Upper lobe of left lung (tissue), 4 donors: Measurements from ENCODE around the gene FBN2.

Experiments used
- CTCF ChIP-seq, 6 experiments: fragments of 450-650 bp in 4 of 6; fragments of 200-600 bp in 2 of 6; sonication (generic) in 2 of 6; IDR thresholded peaks; one replicate each; pipeline ENCODE4 v1.5.1; 2016 to 2019; ENCODE audit warnings: antibody characterized with exemption in 6 of 6
- EP300 ChIP-seq, 4 donors: sonication (generic); formaldehyde crosslinking; IDR thresholded peaks; one replicate each; pipeline ENCODE4 v1.5.1; 2017; ENCODE audit warnings: antibody characterized with exemption in 4 of 4, control low read depth in 2 of 4
- POLR2A ChIP-seq, 4 donors: fragments of 450-650 bp; IDR thresholded peaks; one replicate each; pipeline ENCODE4 v1.5.1; 2016 to 2017; ENCODE audit warnings: antibody characterized with exemption in 4 of 4, mild to moderate bottlenecking in 2 of 4
- POLR2AphosphoS5 ChIP-seq, 2 donors: sonication (generic); formaldehyde crosslinking; IDR thresholded peaks; one replicate each; pipeline ENCODE4 v1.5.1; 2017; ENCODE audit warnings: antibody characterized with exemption in 2 of 2

DNA sequence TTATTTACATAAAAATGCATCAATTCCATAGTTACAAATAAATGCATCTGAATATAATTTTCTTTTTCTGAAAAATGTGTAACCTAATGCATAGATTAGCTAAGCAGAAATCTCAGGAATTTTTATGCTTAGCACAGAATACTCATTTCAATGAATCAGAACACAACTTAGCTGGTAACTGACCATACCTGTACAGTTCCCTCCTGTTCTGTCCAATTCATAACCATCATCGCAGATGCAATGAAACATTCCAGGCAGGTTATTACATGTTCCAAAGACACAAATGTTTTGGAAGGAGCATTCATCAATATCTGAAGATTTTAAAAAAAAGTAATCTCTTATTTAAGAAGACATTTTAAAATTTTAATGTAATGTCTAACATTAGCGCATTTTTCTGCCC lies 219.4 kb downstream of the FBN2 start:
- TF ChIP-seq CTCF (IDR thresholded peaks at IDR 0.05) (no peak), POLR2A (IDR thresholded peaks at IDR 0.05) (no peak), POLR2AphosphoS5 (IDR thresholded peaks at IDR 0.05) (no peak), EP300 (IDR thresholded peaks at IDR 0.05) (no peak)
